HG02938 (cell line): Measurements from ENCODE around the gene FIGN.

Source experiments
- ATAC-seq: cut with Tn5 transposase; IDR thresholded peaks from one replicate; pipeline ENCODE4 v1.9.1; 2021; ENCODE audit warnings: mild to moderate bottlenecking, moderate library complexity; ENCODE audit not compliant: unreplicated experiment

The FIGN gene

GRCh38 chr2:163737190-163737439 is 1.3 kb upstream of the FIGN start:
- no peak for ATAC-seq

DNA sequence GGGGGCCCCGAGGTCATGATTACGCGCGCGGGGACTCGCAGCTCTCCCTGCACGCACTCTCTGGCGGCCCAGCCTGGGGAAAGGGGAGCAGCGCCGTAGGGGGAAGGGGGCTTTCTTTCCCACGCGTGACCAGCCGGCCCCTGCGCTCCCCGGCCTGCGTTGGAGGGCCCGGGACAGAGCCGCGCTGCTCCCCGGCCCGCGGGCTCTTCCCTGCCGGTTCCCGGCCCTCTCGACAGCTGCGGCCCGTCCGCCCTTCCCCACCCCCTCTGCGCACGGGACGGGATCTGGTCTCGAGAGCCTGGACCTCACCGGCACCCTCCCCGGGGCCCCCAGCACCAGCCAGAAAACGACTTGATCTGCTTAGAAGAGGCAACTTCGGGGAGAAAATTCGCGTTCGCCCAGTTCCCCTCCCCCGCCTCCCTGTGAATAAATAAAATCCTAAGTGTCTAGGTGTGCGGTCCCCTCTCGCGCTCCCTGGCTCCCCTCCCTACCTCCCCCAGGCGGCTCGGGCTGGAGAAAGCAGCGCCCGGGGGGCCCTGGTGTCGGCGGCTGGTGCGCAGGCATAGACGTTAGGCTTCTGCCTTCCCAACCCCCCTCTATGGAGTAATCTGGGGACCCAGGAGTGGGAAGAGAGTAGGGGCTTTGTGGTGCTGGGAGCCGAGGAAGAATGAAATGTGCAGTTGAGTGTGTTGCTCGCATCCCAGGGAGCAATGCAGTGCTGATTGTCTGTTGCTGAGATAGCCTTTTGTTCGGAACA is 803 bp upstream of the FIGN start:
- no peak for ATAC-seq

DNA sequence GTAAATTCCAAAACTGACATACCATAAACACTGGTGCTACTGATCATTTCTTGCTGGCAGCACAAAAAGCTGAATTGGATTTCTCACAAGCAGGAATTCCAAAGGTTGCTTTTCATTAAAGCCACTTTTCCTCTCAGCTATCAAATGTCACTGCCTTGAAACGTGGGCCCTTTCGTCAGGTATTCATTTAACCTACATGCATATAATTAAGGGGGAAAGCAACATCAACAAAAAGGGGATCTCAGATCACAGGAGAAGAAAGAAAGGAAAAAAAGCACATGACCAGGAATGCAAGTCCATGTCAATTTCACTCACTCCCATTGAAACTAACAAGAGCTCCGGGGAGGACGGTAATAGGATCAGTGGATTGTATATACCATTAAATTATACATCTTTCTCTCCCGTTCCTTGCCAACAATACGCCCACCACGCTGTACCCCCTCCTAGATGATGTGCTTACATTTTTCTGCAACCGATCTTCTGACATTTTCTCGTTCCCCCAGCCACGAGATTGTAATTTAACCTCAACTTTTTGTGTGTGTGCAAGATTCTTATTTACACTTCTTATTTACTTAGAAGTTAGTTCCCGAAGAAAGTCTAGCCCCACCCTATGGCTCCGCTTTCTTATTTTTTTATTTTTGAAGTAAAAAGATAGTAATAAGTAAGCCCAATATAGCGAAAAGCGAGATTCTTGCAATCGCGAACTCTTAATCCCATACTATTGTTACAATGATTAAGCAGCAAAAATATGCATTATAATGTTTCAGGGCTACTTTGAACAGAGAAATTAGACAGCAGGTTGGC is 725 bp downstream of the FIGN start:
- no peak for ATAC-seq

GRCh38 chr2:163734401-163734800 is 1.4 kb downstream of the FIGN start:
- no peak for ATAC-seq

GRCh38 chr2:163733956-163734355 is 1.9 kb downstream of the FIGN start:
- no peak for ATAC-seq

GRCh38 chr2:163733301-163733938 is 2.4 kb downstream of the FIGN start:
- no peak for ATAC-seq

GRCh38 chr2:163732727-163733126 is 3.1 kb downstream of the FIGN start:
- ATAC-seq, result no peak

DNA sequence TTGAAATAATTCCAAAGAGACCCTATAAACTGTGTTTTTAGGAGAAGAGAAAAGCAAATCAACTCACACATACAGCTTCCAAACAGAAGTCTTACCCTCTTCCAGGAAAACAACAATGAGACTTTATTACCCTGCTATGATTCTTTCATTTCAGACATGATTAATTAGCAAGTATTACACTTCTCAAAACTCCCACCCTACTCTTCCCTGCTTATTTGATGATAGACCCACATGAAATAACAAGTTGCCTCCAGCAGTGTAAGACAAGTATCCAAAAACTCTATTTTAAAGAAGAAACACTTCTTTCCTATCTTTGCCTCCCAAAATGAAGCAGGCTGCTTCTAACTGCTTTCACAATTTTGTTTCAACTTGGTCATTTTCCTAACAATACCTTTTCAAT is 4.1 kb downstream of the FIGN start:
- ATAC-seq, result no peak

- no peak for ATAC-seq
Measured at GRCh38 chr2:163730556-163730955, 5.3 kb downstream of the FIGN start.

GRCh38 chr2:163729636-163730273 is 6.1 kb downstream of the FIGN start:
- ATAC-seq, result no peak

DNA sequence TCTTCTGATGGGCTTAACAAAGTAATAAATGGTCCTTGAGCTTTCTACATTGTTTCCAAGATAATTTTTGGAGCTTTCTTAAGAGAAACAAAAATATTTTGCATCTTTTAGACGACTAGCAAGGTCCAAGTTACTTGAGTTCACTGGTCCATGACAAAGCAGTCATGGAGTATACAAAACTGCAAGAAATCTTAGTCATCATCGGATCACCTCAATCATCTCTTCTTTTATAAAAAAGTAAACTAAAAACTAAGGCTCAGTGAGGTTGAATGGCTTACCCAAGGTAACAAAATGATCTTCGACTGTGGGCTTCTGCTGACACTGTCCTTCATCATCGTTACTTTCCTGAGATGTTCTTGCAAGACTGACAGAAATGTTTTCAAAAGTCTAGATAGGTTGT is 11.9 kb downstream of the FIGN start:
- ATAC-seq, result no peak

DNA sequence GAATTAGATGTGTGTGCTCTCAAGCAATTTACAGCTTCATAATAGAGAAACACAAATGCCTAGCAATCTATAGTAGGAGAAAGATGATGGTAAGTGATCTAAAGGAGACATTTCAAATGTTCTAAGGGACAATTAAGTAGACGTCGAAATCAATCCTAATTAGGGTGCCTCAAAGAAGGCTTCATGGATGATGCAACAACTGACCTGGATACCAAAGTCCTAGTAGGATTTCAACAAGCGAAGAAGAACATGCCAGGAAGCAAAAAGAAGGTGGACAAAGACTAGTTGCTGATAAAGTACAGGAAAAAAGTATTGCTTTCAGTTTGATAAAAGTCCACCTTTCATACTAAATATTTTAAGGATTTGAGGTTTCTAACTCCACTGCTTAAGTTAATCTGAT is 12.5 kb downstream of the FIGN start:
- no peak for ATAC-seq

DNA sequence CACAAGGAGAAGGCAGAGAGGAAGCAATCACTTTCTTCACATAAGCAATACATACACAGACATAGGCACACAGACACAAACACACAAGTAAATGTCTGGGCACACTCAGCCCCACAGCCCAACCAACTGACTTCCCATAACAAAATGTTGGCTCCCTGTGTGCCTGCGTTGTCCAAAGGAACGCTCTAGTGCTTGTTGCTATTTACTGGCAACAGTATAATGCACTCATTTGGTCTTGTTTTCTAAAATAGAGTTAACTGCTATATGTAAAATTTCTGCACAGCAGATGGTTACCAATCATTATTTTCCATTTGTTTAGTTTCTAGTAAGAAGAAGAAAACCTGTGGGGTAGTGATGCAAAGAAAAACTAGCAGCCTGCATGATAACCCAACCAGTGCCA is 16.5 kb downstream of the FIGN start:
- no peak for ATAC-seq

GRCh38 chr2:163717993-163718680 is 17.7 kb downstream of the FIGN start:
- no peak for ATAC-seq

DNA sequence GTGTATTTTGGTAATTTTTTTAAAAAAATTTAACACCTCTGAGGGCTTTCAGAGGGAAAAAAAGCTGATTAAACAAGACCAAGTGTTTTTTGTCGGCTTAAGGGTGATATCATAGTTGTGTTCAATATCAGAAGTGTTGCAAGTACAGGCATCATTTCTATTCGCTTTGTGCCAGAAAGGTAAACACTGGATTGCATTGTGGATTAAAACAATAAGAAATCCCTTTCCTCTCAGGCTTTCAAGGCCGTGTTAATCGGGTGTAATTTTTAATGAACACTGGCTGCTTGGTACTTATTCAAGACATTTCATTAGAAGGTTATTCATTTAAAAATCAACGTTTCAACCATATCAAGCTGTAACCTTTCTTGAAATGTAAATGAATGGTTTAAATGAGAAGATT is 18.3 kb downstream of the FIGN start:
- no peak for ATAC-seq

GRCh38 chr2:163716101-163716500 is 19.7 kb downstream of the FIGN start:
- ATAC-seq, result no peak

GRCh38 chr2:163715668-163716067 is 20.1 kb downstream of the FIGN start:
- no peak for ATAC-seq

GRCh38 chr2:163715199-163715598 is 20.6 kb downstream of the FIGN start:
- ATAC-seq, result no peak

GRCh38 chr2:163713534-163714311 is 22.1 kb downstream of the FIGN start:
- ATAC-seq, result no peak

DNA sequence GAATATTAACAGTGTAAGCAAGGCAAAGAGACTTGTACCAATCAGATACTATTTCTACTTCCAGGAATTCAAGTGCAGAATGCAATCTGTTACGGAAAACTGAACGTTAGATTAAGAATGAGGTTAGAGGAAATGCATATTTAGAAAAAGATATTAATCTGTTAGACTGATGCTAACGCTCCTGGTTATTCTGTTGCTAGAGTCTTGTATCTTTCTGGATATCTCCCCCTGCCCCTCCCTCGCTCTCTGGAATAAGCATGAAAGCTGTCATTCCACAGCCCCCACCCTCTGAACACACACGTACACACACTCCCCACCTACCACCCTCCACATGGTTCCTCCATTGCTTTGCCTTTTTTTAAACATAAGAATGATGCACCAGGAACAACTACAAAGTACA is 24.1 kb downstream of the FIGN start:
- ATAC-seq, result no peak
